ENCODE measurements around the gene CNN1.

The CNN1 gene

DNA sequence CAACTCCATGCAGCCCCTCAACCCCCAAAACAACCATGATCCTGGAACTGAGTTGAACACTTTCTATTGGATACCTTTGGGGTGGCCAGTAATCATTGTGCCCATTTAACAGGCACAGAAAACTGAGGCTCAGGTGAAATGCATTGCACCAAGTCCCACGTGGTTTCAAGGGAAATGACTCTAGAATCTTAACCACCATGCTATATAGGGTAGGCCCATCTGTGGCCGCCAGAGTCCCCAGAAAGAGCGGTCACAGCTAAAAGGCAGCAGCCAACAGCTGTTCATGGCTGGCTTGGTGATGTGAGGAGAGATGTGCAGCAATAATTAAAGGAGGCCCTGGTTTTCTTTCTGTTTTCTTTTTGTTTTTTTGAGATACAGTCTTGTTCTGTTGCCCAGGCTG, 2.6 kb downstream of the CNN1 start:
- TF ChIP-seq FOXP2 (optimal IDR thresholded peaks at IDR 0.05; ENCODE audit: borderline replicate concordance, extremely low read depth, extremely low read length, insufficient read depth), result no peak

DNA sequence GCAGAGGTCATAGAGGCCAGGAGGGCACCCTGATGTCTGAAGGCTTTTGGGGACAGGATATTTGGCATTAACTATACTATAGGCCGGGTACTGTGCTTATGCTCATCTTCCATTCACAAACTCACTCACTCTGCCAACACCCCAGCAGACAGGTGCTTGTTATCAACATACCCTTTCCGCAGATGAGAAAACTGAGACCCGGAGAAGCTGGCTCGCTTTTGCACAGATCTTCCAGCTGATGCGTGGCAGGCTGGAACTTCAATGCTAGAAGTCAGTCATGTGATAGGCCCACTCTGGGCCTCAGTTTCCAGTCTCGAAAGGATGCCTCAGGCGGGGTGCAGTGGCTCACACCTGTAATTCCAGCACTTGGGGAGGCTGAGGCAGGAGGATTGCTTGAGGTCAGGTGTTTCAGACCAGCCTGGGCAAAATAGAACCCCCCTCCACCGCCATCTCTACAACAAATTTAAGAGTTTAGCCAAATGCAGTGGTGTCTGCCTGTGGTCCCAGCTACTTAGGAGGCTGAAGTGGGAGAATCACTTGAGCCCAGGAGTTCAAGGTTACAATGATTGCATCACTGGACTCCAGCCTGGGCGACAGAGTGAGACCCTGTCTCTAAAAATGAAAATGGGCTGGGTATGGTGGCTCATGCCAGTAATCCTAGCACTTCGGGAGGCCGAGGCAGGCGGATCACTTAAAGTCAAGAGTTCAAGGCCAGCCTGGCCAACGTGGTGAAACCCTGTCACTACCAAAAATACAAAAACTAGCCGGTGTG, 9.5 kb downstream of the CNN1 start:
- TF ChIP-seq, protein P1, sequence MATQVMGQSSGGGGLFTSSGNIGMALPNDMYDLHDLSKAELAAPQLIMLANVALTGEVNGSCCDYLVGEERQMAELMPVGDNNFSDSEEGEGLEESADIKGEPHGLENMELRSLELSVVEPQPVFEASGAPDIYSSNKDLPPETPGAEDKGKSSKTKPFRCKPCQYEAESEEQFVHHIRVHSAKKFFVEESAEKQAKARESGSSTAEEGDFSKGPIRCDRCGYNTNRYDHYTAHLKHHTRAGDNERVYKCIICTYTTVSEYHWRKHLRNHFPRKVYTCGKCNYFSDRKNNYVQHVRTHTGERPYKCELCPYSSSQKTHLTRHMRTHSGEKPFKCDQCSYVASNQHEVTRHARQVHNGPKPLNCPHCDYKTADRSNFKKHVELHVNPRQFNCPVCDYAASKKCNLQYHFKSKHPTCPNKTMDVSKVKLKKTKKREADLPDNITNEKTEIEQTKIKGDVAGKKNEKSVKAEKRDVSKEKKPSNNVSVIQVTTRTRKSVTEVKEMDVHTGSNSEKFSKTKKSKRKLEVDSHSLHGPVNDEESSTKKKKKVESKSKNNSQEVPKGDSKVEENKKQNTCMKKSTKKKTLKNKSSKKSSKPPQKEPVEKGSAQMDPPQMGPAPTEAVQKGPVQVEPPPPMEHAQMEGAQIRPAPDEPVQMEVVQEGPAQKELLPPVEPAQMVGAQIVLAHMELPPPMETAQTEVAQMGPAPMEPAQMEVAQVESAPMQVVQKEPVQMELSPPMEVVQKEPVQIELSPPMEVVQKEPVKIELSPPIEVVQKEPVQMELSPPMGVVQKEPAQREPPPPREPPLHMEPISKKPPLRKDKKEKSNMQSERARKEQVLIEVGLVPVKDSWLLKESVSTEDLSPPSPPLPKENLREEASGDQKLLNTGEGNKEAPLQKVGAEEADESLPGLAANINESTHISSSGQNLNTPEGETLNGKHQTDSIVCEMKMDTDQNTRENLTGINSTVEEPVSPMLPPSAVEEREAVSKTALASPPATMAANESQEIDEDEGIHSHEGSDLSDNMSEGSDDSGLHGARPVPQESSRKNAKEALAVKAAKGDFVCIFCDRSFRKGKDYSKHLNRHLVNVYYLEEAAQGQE (IDR thresholded peaks at IDR 0.05; ENCODE audit: insufficient read depth in 1 of 2, low read depth in 2 of 2, low read length in 2 of 2), result no peak
- TF ChIP-seq SIN3A (IDR thresholded peaks at IDR 0.05; ENCODE audit: borderline replicate concordance, insufficient read depth, low read length), result no peak
- no peak for TF ChIP-seq TAF1 (IDR thresholded peaks at IDR 0.05; ENCODE audit: borderline replicate concordance, insufficient read depth, low read length)
- TF ChIP-seq FOXP2 (optimal IDR thresholded peaks at IDR 0.05; ENCODE audit: borderline replicate concordance, extremely low read depth, extremely low read length, insufficient read depth), result no peak
- no peak for TF ChIP-seq POLR2AphosphoS5 (IDR thresholded peaks at IDR 0.05; ENCODE audit: low read depth, low read length)

DNA sequence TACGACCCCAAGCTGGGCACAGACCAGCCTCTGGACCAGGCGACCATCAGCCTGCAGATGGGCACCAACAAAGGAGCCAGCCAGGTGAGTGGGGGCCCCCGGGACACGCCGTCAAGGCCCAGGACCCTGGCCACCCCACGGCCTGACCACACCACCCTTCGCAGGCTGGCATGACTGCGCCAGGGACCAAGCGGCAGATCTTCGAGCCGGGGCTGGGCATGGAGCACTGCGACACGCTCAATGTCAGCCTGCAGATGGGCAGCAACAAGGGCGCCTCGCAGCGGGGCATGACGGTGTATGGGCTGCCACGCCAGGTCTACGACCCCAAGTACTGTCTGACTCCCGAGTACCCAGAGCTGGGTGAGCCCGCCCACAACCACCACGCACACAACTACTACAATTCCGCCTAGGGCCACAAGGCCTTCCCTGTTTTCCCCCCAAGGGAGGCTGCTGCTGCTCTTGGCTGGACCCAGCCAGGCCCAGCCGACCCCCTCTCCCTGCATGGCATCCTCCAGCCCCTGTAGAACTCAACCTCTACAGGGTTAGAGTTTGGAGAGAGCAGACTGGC, 10.8 kb downstream of the CNN1 start:
- TF ChIP-seq POLR2AphosphoS5 (IDR thresholded peaks at IDR 0.05; ENCODE audit: low read depth, low read length) (no peak), SIN3A (IDR thresholded peaks at IDR 0.05; ENCODE audit: borderline replicate concordance, insufficient read depth, low read length) (no peak), FOXP2 (optimal IDR thresholded peaks at IDR 0.05; ENCODE audit: borderline replicate concordance, extremely low read depth, extremely low read length, insufficient read depth) (no peak), TAF1 (IDR thresholded peaks at IDR 0.05; ENCODE audit: borderline replicate concordance, insufficient read depth, low read length) (no peak)
- TF ChIP-seq, protein P1 (IDR thresholded peaks at IDR 0.05; ENCODE audit: insufficient read depth in 1 of 2, low read depth in 2 of 2, low read length in 2 of 2), result no peak

DNA sequence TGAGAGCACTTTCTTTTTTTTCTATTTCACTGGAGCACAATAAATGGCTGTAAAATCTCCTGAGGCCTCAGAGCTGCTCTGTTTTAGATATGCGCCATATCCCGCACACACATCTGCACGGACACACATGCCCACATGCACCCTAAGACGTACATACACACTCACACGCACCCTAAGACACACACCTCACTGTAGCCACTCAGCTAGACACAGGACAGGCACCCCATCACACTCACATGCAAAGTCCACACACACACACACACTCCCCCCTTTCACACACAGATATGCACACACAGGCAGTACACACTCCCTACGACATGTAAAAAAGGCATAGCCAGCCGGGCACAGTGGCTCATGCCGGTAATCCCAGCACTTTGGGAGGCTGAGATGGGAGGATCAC, 11.6 kb downstream of the CNN1 start:
- TF ChIP-seq, protein P1 (IDR thresholded peaks at IDR 0.05; ENCODE audit: insufficient read depth in 1 of 2, low read depth in 2 of 2, low read length in 2 of 2), result no peak
- TF ChIP-seq POLR2AphosphoS5 (IDR thresholded peaks at IDR 0.05; ENCODE audit: low read depth, low read length) (no peak), FOXP2 (optimal IDR thresholded peaks at IDR 0.05; ENCODE audit: borderline replicate concordance, extremely low read depth, extremely low read length, insufficient read depth) (no peak), TAF1 (IDR thresholded peaks at IDR 0.05; ENCODE audit: borderline replicate concordance, insufficient read depth, low read length) (no peak), SIN3A (IDR thresholded peaks at IDR 0.05; ENCODE audit: borderline replicate concordance, insufficient read depth, low read length) (no peak)

DNA sequence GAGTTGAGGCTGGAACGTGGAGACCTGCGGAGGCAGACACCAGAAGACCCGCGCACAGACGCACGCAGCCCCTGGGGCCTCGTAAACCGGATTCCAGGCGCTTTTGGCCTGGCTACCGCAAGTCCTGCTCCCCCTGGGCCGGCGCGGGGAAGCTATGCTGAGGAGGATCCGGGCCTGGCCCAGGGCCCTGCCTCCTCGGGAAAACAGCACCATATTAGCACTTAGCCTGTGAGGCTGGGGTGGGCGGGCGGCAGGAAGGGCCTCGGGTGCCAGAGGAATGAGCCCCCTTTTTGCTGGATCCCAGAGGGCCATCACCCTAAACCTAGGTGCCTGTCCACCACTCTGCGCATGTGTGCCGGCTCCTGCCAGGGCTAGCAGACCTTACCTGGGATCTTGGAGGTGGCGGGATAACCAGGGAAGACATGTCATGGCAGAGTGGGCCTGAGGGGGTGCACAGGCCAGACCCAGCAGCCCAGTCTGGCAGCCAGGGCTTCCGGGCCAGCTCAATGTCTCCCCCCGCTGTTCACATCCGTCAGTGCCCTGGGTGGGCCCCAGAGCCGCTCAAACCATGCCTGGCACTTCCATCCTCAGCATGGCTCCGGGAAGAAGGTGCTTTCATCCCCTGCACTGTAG, 13.1 kb downstream of the CNN1 start:
- TF ChIP-seq FOXP2 (optimal IDR thresholded peaks at IDR 0.05; ENCODE audit: borderline replicate concordance, extremely low read depth, extremely low read length, insufficient read depth), result no peak
- TF ChIP-seq, protein P1 (IDR thresholded peaks at IDR 0.05; ENCODE audit: insufficient read depth in 1 of 2, low read depth in 2 of 2, low read length in 2 of 2), result no peak
- TF ChIP-seq TAF1 (IDR thresholded peaks at IDR 0.05; ENCODE audit: borderline replicate concordance, insufficient read depth, low read length), result no peak
- TF ChIP-seq POLR2AphosphoS5 (IDR thresholded peaks at IDR 0.05; ENCODE audit: low read depth, low read length), result no peak
- no peak for TF ChIP-seq SIN3A (IDR thresholded peaks at IDR 0.05; ENCODE audit: borderline replicate concordance, insufficient read depth, low read length)

All from PFSK-1 (cell line).